Adrenal gland (tissue), 5 donors: ENCODE results near the gene VPS13D.

Experiments
- POLR2A ChIP-seq, 2 donors: fragments of 450-650 bp; IDR thresholded peaks; one replicate each; pipeline ENCODE4 v1.6.1; 2017; ENCODE audit warnings: antibody characterized with exemption in 2 of 2, mild to moderate bottlenecking in 2 of 2, moderate library complexity in 1 of 2
- TF ChIP-seq, protein P1 (sequence below), 6 experiments: fragments of 450-650 bp in 4 of 6; fragments of 200-600 bp in 2 of 6; sonication (generic) in 1 of 6; IDR thresholded peaks; 1 replicate in 5 of 6; 2 replicates in 1 of 6; pipeline versions ENCODE4 v1.5.1 to v1.8.0; 2016 to 2021; ENCODE audit warnings: antibody characterized with exemption in 6 of 6, mild to moderate bottlenecking in 2 of 6, moderate library complexity in 1 of 6
- donor health status: DM: no; HTN: no; CAD: no.

DNA sequence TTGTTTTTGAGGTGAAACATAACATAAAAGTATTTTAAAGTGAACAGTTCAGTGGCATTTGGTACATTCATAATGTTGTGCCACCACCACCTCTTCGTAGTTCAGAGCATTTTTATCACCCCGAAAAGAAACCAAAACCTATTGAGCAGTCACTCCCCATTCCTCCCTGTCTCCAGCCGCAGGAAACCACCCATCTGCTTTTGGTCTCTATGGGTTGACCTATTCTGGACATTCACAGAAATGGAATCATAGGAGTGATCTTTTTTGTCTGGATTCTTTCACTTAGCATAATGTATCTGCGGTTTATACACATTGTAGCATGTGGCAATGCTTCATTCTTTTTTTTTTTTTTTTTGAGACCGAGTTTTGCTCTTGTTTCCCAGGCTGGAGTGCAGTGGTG, 141.2 kb downstream of the VPS13D start:
- TF ChIP-seq, protein P1, sequence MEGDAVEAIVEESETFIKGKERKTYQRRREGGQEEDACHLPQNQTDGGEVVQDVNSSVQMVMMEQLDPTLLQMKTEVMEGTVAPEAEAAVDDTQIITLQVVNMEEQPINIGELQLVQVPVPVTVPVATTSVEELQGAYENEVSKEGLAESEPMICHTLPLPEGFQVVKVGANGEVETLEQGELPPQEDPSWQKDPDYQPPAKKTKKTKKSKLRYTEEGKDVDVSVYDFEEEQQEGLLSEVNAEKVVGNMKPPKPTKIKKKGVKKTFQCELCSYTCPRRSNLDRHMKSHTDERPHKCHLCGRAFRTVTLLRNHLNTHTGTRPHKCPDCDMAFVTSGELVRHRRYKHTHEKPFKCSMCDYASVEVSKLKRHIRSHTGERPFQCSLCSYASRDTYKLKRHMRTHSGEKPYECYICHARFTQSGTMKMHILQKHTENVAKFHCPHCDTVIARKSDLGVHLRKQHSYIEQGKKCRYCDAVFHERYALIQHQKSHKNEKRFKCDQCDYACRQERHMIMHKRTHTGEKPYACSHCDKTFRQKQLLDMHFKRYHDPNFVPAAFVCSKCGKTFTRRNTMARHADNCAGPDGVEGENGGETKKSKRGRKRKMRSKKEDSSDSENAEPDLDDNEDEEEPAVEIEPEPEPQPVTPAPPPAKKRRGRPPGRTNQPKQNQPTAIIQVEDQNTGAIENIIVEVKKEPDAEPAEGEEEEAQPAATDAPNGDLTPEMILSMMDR (IDR thresholded peaks at IDR 0.05): no peak
- no peak for TF ChIP-seq POLR2A (IDR thresholded peaks at IDR 0.05)
